IPS-NIHi7 (cell line): ENCODE results near the gene HEMK1.

Source experiments
- DNase-seq: peaks from one replicate; pipeline ENCODE4 v3.0.0; 2012; ENCODE audit warnings: mixed read lengths; ENCODE audit errors: extremely low spot score

HEMK1 gene

DNA sequence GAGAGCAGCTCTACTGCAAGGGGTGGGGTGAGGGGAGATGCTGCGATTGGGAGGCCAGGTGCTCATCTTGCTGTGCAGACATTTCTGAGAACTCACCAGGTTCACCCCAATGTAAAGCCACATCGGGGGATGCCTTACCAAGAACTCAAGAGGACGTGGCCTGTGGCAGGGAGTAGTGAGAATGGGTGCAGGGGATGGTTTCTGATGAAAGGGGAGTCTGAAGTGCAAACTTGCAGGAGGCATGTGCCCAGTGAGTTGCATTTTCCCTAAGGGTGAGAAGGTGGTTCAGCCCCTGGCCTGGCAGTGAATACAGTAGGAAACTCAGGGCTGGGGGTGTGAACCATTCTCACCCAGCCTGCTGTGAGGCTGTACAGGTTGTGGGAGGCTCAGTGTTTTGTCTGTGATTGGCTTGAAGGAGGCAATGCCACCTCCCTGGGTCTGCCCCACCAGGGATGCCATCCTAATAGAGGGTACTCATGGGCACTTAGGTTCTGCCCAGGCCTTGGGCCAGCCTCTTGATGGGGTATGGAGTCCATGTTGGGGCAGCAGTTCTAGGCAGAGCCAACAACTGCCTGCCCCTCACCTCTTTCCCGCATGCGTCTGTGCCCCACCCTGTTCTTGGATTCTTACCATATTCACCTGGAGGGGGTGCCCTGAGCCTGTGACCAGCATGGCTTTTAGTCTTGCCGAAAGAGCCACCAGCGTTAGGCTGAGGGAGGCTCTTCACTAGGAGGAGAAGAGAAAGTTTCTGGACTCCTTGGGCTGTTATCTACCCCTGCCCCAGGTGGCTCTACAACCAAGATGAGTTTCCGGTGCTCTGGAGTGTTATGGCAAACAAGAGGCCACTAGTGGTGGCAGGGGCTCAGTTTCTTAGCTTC is 4.5 kb downstream of the HEMK1 start:
- no peak for DNase-seq

DNA sequence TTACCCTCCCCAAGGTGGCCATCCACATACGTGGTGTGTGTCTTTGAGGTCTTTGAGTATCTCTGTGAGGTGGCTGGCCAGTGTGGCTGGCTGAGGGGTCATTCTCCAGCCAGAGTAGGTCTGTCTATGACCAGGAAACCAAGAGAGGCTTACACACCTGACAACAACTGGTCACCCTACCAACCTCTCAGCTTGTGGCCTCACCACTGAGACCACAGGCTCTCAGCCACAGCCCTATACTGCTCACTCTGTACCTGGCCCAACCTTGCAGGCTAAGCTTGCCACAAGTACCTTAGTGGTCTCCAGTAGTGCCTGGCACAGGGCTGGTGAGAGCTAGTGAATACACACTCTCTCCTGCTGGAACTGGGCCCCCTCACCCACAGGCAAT is 5.1 kb downstream of the HEMK1 start:
- DNase-seq = no peak

DNA sequence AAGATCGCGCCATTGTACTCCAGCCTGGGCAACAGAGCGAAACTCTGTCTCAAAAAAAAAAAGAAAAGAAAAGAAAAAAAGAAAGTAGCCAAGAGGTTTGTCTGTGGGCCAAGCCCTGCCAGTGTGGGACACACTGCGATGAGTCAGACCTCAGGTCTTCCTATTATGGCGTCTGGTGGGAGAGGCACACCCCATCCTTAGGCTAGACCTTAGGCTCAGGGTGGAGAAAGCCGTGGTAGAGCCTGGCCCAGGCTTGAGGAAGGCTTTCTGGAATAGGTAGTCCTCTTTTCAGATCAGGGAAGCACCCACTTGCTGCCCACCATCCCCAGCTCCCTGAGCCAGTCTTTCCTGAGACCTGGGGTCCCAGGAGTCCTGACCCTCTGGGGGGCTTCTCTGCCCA is 6.0 kb downstream of the HEMK1 start:
- no peak for DNase-seq

DNA sequence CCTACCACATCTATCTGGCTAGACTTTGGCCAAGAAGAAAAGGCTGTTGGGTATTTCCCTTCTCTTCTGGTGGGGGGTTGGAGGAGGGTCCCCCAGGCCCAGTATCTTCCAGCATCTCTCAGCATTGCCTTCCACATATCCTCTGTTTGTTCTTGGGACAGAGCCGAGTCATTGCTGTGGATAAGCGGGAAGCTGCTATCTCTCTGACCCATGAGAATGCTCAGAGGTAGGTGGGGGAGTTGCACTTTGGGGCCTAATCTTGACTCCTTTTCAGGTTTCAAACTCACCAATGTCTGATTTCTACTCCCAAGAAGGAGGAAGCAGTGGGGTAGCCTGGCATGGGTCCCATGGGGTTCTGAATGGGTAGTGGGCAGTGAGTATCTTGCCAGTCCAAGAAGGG is 8.0 kb downstream of the HEMK1 start:
- no peak for DNase-seq

DNA sequence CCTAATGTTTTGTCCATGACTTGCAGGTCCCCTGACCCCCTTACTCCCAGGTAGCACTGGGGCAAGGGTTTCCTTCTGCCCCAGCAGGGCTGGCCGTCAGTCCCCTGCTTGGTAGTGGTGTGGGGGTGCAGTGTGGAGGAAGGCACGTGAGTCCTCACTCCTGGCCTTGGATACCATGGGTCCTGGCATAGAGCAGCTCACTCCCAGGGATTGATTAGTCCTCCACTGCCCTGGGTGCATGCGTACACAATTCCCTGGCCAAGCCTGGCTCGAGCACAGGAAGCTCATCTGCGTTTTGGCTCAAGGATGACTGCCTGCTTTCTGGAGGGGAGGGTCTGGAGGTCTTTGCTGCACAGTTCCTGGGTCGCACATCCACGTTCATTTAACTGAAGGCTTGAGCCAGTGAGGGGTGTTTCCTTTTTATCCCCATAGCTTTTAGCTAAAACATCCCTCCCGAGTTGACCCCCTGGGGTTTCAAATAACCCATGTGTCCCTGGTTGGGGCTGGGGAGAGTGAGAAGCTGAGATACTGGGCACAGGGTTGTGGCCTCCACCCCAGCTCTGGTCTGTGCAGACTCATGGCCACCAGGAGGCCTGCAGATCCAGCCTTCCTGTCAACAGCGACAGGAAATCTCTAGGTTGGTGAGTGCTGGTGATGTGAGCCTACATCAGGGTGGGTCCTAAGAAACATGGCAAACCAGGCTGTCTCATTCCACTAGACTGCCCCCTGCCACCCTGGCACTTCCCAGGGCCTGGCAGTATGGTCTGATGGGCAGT is 11.5 kb downstream of the HEMK1 start:
- no peak for DNase-seq

DNA sequence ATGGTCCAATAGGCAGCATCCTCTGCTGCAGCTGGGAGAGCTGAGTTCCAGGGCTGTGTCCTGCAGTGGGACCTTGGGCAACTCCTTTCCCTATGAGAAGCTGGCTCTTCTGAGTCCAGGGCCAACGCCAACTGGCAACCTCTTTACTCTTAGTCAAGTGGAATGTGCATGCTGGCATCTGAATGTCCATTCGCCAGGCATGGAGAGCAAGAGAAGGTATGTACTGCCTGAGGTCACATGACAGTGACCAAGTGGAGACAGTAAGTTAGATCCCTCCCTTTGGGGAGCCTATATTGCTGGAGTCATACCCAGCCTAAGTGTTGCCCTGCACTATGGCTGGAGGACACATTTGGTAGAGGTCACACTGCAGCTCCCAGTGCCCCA is 12.1 kb downstream of the HEMK1 start:
- no peak for DNase-seq

DNA sequence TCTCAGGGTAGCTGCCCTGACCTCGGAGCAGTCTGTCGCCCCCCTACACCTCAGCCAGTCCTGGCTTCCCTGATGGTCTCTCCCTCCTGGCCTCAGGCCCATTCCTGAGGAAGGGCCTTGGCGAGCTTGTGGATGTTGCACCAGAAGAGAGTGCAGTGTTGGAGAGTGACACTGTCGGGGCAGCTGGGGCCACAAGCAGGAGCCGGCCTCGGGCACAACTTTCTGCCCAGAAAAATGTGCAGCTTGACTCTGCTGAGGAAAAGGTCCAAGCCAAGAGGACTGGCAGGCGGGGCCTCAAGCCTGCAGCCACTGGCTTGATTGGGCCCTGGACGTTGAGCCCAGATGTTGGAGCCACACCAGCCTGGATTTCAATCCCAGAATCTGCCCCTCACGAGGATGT is 12.8 kb downstream of the HEMK1 start:
- DNase-seq = no peak

DNA sequence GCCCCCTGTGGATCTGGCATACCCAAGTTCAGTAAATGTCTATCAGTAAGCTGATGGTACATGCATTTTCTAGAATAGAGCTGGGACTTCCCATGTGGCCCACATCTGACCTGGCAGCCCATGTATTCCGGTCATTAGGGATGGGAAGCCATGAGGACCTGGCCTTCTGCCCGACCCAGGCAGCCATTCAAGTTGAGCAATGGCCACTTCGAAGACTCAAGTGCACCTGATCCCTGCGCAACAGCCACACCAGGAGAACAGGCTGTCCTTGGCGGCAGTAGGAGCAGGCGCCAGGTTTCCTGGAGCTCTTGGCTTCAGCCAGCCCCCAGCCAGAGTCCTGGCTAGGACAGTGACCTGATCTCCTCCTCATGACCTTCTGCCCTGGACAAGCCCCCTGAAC is 14.6 kb downstream of the HEMK1 start:
- no peak for DNase-seq

DNA sequence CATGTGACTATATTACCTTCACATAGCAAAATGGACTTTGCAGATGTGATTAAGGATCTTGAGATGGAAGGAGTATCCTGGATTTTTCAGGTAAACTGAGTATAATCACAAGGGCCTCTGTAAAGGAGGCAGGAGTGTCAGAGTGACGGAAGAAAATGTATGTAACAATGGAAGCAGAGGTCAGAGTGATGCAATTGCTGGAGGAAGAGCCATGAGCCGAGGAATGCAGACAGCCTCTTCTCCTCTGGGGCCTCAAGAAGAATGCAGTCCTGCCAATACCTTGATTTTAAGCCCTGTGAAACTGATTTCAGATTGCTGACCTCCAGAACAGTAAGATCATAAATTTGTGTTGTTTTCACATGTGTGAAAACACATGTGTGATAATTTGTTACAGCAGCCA is 15.1 kb downstream of the HEMK1 start:
- no peak for DNase-seq

DNA sequence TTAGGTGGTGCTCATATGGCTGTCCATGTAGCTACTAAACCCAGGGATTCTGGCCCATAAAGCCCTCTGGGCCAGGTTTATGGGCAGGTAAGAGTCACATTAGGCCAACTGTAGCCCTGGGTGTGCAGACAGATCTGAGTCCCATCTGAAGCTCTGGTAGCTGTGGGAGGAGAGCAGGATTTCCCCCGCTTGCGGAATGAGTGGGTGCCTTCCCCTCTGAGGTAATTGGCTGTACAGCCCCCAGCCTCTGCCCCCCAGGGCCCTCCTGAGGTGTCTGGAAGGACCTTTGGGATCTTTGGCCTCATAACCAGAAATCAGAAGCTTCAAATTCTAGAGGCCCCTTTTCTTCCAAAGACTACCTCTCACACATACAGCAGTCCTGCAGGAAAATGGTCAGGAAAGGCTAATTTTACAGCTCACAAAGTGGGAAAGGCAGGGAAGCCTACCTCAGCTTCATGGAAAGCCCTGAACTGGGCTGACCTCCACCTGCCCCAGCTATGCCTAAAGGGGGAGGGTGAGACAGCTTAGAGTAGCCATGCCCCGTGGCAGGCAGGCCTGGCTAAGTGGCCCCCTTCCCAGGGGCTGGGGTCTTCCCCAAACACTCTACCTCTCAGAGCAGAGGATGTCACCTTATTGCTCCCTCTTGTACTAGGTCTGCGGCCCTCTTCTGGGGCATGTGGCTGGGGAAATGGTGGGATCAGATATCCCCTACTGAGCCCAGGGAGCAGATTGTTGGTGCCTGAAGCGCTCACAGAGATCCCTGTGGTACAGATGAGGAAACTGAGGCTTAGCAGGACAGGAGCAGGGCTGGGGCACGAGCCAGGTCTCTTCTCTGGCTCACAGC is 16.8 kb downstream of the HEMK1 start:
- DNase-seq = no peak

DNA sequence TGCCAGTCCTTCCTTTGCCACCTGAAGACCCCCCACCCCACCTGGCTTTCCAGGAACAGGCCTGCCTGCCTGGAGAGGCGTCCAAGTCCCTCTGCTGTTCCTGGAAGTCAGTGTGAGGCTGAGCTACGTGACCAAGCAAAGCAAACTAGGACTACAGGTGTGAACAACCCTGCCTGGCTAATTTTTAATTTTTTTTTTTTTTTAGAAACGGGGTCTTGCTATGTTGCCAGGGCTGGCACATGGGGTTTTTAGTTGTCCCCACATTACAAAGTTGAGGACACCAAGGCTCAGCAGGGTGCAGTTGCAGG is 17.4 kb downstream of the HEMK1 start:
- DNase-seq = no peak

DNA sequence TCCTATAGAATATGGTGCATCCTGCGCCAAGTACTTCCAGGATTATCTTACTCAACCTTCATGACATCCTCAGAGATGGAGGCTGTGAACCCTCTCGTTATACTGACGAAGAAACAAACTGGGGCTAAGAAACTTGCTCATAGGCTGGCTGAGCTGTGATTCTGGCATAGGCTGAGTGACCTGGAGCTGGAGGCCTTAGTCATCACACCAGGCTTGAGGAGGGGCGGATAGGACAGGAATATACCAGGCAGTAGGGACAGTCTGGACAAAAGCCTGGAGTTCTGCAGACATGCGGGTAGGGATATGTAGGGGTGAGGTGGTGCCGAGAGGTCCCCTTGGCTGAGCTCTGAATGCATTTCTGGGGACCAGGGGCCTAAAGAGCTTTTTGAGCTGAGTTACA is 18.1 kb downstream of the HEMK1 start:
- no peak for DNase-seq

DNA sequence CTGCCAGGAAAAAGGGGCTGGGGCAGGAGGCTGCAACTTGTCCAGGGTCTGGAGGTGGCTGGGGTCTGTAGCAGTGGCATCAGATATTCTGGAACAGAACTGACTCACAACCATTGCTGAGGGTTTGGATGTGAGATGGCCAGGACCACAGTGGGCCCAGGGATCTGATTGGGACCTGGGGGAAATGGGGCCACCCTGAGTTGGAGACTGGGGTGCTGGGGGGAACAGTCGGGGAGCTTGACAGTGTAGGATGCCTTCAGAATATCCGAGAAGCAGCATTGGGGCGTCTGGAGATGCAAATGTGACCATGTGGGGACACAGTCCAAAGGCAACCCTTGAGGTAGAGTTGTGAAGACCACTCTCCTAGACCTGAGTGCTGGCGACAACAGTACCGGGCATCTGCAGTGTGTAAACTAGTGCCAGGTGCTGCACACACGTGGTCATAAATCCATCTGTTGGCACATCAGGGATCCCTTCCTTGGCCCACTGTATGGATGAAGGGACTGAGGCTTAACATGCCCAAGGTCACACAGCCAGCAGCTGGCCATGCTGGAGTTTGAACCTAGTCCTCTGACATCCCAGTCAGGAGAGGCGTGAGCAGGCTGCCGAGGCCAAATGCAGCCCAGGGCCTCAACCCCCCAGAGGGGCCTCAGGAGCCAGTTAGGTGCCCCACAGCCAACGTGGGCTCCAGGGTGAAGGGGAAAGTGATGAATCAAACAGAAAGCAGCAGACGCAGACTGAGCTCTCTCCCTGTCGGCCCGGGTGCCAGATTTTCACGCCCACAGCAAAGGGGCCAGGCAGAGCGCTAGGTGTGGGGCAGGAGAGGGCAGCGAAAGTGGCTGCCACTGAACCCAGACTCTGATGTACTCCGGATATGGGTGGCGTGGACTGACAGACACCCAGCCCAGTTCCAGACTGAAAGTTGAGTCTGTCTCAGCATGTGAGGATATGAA is 18.8 kb downstream of the HEMK1 start:
- no peak for DNase-seq

DNA sequence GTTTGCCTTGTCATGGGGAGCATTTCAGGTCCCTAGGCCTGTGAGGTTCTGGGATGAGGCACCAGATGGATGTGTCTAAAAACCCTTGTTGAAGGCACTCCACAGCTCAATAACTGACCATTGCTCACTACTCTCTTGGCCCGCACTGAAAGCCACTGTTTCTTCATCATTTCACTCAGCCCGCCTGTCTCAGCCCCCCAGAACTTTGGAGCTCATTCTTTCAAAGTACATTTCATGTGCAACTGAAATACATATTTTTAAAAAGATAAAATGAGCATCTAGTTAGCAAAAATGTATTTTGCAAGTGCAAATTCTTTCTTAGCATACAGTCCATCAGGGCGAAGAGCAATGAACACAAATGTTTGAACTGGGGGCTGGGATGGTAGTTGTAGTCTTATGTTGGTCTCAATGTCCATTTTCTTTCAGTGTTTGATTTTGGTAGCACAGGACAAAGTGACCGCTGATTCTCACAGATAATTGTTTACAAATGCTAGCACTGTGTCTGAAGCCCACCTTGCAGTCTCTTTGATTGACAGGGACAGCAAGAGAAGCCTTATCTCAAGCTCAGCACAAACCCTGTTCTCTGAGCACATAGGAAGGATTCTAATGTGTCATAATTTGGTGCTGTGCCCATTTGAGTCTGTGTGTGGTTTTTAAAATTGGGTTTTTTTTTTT is 19.6 kb downstream of the HEMK1 start:
- no peak for DNase-seq

DNA sequence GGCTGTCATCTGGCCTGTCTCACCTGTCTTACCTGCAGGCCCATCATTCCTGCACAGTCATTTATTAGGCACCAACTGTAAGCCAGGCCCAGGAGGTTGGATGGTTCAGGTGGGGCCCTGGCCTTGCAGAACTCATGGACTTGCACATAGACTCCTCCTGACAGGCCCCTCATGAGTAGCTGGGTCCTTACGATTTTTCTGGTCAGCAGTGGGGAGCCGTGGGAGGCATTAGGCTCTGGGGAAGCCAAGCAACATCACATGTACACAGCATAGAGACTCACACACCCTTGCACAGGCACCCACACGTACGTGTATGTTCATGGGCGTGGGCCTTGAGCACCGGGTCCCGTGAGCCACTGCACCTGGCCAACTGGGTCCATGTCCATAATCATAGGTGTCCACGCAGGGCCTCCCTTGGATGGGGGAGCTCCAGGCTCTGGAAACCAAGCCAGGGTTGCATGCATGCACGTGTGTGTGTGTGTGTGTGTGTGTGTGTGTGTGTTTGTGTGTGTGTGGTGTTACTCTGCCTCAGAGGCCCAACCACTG is 21.9 kb downstream of the HEMK1 start:
- DNase-seq = no peak

DNA sequence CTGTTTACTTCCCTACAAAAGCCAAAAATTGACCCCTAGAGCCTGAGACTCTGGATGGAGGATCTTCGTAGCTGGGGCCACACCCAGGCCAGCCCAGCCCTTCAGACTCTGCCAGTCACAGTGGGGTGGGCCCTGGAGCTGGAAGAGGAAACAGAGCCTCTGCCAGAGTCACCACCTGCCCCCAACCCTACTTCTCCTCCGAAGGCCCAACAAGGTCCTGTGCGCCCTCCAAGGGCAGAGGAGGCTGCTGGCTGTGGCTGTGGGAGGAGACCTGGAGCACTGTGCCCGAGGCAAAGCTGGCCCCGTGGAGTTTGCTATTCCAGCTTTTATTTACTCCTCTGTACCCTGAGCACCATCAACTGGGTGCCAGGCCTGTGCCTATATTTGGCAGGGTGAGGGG is 23.2 kb downstream of the HEMK1 start:
- no peak for DNase-seq

DNA sequence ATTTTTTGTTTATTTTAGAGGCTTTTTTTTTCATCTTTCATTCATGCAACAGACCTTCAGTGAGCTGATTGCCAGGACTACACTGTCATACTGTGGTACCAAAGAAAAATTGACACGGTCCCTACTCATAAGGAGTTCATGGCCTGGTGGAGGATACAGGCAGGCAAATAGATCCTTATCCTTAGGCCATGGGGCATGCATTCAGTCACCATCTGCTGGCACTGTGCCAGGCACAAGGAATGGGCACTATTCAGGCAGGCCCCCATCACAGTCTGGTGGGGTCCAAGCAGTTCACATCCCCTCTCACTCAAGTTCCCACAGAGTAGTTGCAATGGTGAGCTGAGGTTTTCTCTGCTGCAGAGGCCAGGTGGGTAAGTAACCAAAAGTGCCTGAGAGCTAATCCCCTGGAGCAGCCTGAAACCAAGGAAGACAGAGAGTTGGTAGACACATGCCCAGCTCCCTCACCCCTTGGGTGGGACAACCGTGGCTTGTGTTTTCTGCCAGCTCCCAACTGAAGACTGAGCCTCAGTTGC is 25.0 kb downstream of the HEMK1 start:
- no peak for DNase-seq

DNA sequence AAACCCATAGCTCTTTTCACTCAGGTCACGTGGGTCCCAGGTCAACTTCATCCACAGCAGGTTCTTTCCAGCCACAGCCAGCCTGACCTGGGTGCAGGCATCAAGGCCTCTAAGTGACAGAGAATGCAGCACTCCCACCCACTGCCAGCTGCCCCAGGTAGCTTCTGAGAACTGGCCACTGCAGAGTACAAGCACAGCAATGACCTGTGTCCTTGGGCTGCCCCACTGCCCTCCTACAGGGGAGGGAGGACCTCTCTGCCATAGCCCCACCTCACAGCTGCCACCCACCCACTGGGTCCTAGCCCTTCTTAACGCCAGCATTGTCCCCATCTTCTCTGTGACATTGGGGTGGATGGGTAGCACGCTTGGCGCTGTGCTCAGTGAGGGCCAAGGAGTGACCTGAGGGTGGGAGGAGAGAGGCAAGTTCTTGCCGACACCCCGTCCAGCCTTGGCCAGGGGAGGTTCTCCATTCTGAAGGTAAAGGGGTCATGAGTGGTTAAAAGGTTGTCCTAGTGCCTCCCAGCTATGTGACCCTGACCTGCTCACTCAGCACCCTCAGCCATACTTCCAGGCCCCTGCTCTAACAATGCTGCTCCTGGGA is 29.9 kb downstream of the HEMK1 start:
- no peak for DNase-seq

DNA sequence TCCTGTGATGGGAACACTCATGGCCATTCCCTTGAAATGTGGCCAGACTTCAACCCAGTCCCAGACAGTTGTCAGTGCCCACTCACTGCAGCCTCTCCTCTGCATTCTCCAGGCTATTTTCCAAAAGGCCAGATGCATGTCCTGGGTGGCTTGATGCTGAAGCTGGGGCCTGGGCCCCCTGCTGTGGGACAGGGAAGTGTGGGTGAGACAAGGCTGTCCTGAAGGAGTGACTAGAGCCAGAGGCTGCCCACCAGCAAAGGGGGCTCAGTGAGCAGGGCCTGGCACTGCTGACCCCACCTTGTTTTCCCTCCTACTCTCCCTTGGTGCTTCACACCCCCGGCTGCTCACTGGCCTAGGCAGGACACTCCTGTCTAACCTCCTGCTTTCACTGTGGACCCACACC is 30.4 kb downstream of the HEMK1 start:
- DNase-seq = no peak
